K562 (cell line): Measurements from ENCODE around the gene LMO7.

Experiments
- EZH2 ChIP-seq: IDR thresholded peaks from 2 replicates; pipeline ENCODE4 v1.6.1; 2012; ENCODE audit warnings: low read depth, mild to moderate bottlenecking, inconsistent platforms, low read length, borderline replicate concordance
- JUNB ChIP-seq: fragments of 450-650 bp; formaldehyde crosslinking; conservative IDR thresholded peaks from 2 replicates; pipeline ENCODE4 v1.4.0; 2020; ENCODE audit warnings: mild to moderate bottlenecking
- MXI1 ChIP-seq: IDR thresholded peaks from 2 replicates; pipeline ENCODE4 v1.6.1; 2011; ENCODE audit warnings: low read depth, mild to moderate bottlenecking, improper control_type of control experiment, low read length
- NCOA1 ChIP-seq: fragments of 450-650 bp; IDR thresholded peaks from 2 replicates; pipeline ENCODE4 v1.6.1; 2016; ENCODE audit warnings: low read depth
- NFE2L1 ChIP-seq: fragments of 450-650 bp; IDR thresholded peaks from 2 replicates; pipeline ENCODE4 v1.6.1; 2016; ENCODE audit warnings: missing genetic modification characterization, low read depth, mild to moderate bottlenecking, missing compliant biosample characterization, moderate library complexity, borderline replicate concordance
- POLR2AphosphoS5 ChIP-seq: IDR thresholded peaks from 2 replicates; pipeline ENCODE4 v1.6.1; 2011; ENCODE audit warnings: mild to moderate bottlenecking, low read depth, low read length, moderate library complexity; ENCODE audit not compliant: control insufficient read depth, insufficient read depth
- SNRNP70 ChIP-seq: fragments of 200-400 bp; formaldehyde crosslinking; optimal IDR thresholded peaks from 2 replicates; pipeline ENCODE3; 2017; ENCODE audit warnings: low read depth, low read length
- SUPT5H ChIP-seq: fragments of 450-650 bp; IDR thresholded peaks from 2 replicates; pipeline ENCODE4 v1.6.1; 2016
- XRCC5 ChIP-seq: fragments of 200-400 bp; formaldehyde crosslinking; IDR thresholded peaks from 2 replicates; pipeline ENCODE4 v1.6.1; 2017; ENCODE audit warnings: low read depth, mild to moderate bottlenecking, low read length
- ZFP36 ChIP-seq: fragments of 150-350 bp; IDR thresholded peaks from 2 replicates; pipeline ENCODE4 v1.6.1; 2018; ENCODE audit warnings: low read length, low read depth; ENCODE audit not compliant: partially characterized antibody
- ZNF324 ChIP-seq: fragments of 250-450 bp; sonication (Bioruptor Pico); IDR thresholded peaks from 2 replicates; pipeline ENCODE4 v1.4.0; 2020; ENCODE audit warnings: mild to moderate bottlenecking
- ZNF696 ChIP-seq: fragments of 250-450 bp; sonication (Bioruptor Pico); conservative IDR thresholded peaks from 2 replicates; pipeline ENCODE4 v1.4.0; 2020; ENCODE audit warnings: mild to moderate bottlenecking, moderate library complexity
- TF ChIP-seq, protein P1 (sequence below): fragments of 450-650 bp; conservative IDR thresholded peaks from 2 replicates; pipeline ENCODE4 v1.6.1; 2016; ENCODE audit warnings: missing genetic modification characterization, low read depth, mild to moderate bottlenecking, control low read depth, missing compliant biosample characterization
- TF ChIP-seq, protein P2 (sequence below), 3 experiments: IDR thresholded peaks in 2 of 3; conservative IDR thresholded peaks in 1 of 3; 2 replicates each; pipeline ENCODE4 v1.5.1; 2011 to 2012; ENCODE audit warnings: low read length in 3 of 3, mild to moderate bottlenecking in 3 of 3, control low read depth in 2 of 3, improper control_type of control experiment in 1 of 3, inconsistent platforms in 1 of 3, low read depth in 1 of 3, mixed read lengths in 1 of 3, moderate library complexity in 1 of 3; ENCODE audit not compliant: insufficient read depth in 2 of 3

DNA sequence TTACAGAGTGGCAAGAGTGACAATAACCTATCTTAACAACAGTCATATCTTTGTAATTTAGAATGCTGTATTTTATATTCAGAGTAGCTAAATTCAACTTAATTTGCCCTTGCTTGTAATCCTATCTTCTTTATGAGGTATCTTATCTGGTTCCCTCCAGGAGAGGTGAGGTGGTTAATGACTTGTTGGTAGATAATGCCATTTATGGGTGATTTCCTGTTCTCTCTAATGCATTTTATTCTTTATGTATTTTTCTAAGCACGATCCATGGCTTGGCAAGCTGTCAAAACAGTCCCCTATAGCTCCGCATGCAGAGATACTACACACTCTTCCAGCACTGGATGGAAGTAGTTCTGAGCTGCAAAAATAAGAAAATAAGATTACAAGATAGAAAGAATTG, 267.9 kb downstream of the LMO7 start:
- no peak for TF ChIP-seq JUNB (CRISPR knock-in tag)
- no peak for TF ChIP-seq SNRNP70
- TF ChIP-seq POLR2AphosphoS5: no peak
- TF ChIP-seq NFE2L1 (tag): no peak
- no peak for TF ChIP-seq ZNF696 (CRISPR knock-in tag)
- TF ChIP-seq EZH2: no peak
- no peak for TF ChIP-seq SUPT5H
- TF ChIP-seq NCOA1: no peak
- no peak for TF ChIP-seq MXI1
- TF ChIP-seq, protein P1, sequence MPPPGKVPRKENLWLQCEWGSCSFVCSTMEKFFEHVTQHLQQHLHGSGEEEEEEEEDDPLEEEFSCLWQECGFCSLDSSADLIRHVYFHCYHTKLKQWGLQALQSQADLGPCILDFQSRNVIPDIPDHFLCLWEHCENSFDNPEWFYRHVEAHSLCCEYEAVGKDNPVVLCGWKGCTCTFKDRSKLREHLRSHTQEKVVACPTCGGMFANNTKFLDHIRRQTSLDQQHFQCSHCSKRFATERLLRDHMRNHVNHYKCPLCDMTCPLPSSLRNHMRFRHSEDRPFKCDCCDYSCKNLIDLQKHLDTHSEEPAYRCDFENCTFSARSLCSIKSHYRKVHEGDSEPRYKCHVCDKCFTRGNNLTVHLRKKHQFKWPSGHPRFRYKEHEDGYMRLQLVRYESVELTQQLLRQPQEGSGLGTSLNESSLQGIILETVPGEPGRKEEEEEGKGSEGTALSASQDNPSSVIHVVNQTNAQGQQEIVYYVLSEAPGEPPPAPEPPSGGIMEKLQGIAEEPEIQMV: no peak
- TF ChIP-seq, protein P2, sequence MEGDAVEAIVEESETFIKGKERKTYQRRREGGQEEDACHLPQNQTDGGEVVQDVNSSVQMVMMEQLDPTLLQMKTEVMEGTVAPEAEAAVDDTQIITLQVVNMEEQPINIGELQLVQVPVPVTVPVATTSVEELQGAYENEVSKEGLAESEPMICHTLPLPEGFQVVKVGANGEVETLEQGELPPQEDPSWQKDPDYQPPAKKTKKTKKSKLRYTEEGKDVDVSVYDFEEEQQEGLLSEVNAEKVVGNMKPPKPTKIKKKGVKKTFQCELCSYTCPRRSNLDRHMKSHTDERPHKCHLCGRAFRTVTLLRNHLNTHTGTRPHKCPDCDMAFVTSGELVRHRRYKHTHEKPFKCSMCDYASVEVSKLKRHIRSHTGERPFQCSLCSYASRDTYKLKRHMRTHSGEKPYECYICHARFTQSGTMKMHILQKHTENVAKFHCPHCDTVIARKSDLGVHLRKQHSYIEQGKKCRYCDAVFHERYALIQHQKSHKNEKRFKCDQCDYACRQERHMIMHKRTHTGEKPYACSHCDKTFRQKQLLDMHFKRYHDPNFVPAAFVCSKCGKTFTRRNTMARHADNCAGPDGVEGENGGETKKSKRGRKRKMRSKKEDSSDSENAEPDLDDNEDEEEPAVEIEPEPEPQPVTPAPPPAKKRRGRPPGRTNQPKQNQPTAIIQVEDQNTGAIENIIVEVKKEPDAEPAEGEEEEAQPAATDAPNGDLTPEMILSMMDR (IDR thresholded peaks at IDR 0.05 in 2 of 3, conservative IDR thresholded peaks at IDR 0.05 in 1 of 3; ENCODE audit: insufficient read depth in 2 of 3, low read depth in 1 of 3, low read length in 3 of 3): no peak
- TF ChIP-seq XRCC5: no peak
- no peak for TF ChIP-seq ZNF324 (CRISPR knock-in tag)
- TF ChIP-seq ZFP36: no peak
